Upper lobe of left lung (tissue), 4 donors: Measurements from ENCODE around the gene NKAIN2.

ENCODE experiments used
- EP300 ChIP-seq, 4 donors: sonication (generic); formaldehyde crosslinking; IDR thresholded peaks; one replicate each; pipeline ENCODE4 v1.5.1; 2017; ENCODE audit warnings: antibody characterized with exemption in 4 of 4, control low read depth in 2 of 4
- POLR2A ChIP-seq, 4 donors: fragments of 450-650 bp; IDR thresholded peaks; one replicate each; pipeline ENCODE4 v1.5.1; 2016 to 2017; ENCODE audit warnings: antibody characterized with exemption in 4 of 4, mild to moderate bottlenecking in 2 of 4
- POLR2AphosphoS5 ChIP-seq, 2 donors: sonication (generic); formaldehyde crosslinking; IDR thresholded peaks; one replicate each; pipeline ENCODE4 v1.5.1; 2017; ENCODE audit warnings: antibody characterized with exemption in 2 of 2
- TF ChIP-seq, protein P1 (sequence below), 6 experiments: fragments of 450-650 bp in 4 of 6; fragments of 200-600 bp in 2 of 6; sonication (generic) in 2 of 6; IDR thresholded peaks; one replicate each; pipeline ENCODE4 v1.5.1; 2016 to 2019; ENCODE audit warnings: antibody characterized with exemption in 6 of 6

DNA sequence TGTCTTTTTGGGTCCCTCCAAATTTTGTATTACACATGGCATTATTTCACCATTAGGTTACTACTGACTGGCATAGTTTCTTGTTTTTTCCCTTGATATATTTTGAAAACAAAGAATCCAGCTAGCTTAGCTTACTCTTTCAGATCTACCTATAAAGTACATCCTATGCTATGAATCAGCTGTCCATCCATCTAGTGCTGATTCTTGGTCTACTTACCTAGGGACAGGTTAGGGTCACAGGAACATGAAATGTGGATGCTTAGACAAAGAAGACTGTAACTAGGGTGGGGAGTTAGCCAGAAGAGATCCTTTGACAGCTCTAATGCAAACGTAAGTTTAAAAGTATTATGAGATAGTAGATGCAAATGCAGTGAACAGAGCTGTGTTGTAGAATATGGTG lies 91.7 kb downstream of the NKAIN2 start:
- TF ChIP-seq POLR2A (IDR thresholded peaks at IDR 0.05) (no peak), EP300 (IDR thresholded peaks at IDR 0.05) (no peak), POLR2AphosphoS5 (IDR thresholded peaks at IDR 0.05) (no peak)
- TF ChIP-seq, protein P1, sequence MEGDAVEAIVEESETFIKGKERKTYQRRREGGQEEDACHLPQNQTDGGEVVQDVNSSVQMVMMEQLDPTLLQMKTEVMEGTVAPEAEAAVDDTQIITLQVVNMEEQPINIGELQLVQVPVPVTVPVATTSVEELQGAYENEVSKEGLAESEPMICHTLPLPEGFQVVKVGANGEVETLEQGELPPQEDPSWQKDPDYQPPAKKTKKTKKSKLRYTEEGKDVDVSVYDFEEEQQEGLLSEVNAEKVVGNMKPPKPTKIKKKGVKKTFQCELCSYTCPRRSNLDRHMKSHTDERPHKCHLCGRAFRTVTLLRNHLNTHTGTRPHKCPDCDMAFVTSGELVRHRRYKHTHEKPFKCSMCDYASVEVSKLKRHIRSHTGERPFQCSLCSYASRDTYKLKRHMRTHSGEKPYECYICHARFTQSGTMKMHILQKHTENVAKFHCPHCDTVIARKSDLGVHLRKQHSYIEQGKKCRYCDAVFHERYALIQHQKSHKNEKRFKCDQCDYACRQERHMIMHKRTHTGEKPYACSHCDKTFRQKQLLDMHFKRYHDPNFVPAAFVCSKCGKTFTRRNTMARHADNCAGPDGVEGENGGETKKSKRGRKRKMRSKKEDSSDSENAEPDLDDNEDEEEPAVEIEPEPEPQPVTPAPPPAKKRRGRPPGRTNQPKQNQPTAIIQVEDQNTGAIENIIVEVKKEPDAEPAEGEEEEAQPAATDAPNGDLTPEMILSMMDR (IDR thresholded peaks at IDR 0.05): no peak
